ENCODE measurements around the gene FHIP1B.

- TF ChIP-seq, protein P1, sequence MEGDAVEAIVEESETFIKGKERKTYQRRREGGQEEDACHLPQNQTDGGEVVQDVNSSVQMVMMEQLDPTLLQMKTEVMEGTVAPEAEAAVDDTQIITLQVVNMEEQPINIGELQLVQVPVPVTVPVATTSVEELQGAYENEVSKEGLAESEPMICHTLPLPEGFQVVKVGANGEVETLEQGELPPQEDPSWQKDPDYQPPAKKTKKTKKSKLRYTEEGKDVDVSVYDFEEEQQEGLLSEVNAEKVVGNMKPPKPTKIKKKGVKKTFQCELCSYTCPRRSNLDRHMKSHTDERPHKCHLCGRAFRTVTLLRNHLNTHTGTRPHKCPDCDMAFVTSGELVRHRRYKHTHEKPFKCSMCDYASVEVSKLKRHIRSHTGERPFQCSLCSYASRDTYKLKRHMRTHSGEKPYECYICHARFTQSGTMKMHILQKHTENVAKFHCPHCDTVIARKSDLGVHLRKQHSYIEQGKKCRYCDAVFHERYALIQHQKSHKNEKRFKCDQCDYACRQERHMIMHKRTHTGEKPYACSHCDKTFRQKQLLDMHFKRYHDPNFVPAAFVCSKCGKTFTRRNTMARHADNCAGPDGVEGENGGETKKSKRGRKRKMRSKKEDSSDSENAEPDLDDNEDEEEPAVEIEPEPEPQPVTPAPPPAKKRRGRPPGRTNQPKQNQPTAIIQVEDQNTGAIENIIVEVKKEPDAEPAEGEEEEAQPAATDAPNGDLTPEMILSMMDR (IDR thresholded peaks at IDR 0.05 in 8 of 11, conservative IDR thresholded peaks at IDR 0.05 in 3 of 11) = no peak
- no peak for TF ChIP-seq POLR2AphosphoS5 (IDR thresholded peaks at IDR 0.05)
Measured at GRCh38 chr11:6224421-6224820, 10.0 kb downstream of the FHIP1B start.

All from spleen (tissue), 7 donors.